Hepatocyte (in vitro differentiated cells): ENCODE results near the gene UBTD2. TPM values are rescaled to one million over a fixed set of nuclear protein-coding genes. Genes with fewer than 3 reads are reported as not detected.
A peak's percentile ranks its signal among the peaks of the same experiment; 100 is the strongest.
"Not testable (repeated sequence)": the region's sequence is repeated elsewhere in the genome, so short reads cannot be mapped to it uniquely, and the experiment has no call there.

Experiments used
- DNase-seq: peaks from one replicate; pipeline ENCODE4 v3.0.0-alpha.2; 2016; ENCODE audit warnings: low spot score
- H2AFZ ChIP-seq: fragments of 200-600 bp; sonication (generic); 2 replicates; pipeline ENCODE4 v1.6.0; 2016; ENCODE audit warnings: antibody characterized with exemption, mild to moderate bottlenecking
- H3K27ac ChIP-seq: fragments of 200-600 bp; sonication (generic); 2 replicates; pipeline ENCODE4 v1.5.1; 2016; ENCODE audit warnings: mild to moderate bottlenecking
- H3K27me3 ChIP-seq: fragments of 200-600 bp; sonication (generic); 2 replicates; pipeline ENCODE4 v1.6.1; 2016
- H3K36me3 ChIP-seq: fragments of 200-600 bp; sonication (generic); replicated peaks from 2 replicates; pipeline ENCODE4 v1.5.1; 2016; ENCODE audit warnings: low read depth; ENCODE audit not compliant: insufficient read depth
- H3K4me1 ChIP-seq: fragments of 200-600 bp; sonication (generic); 2 replicates; pipeline ENCODE4 v1.5.1; 2016; ENCODE audit warnings: mild to moderate bottlenecking, moderate library complexity; ENCODE audit not compliant: insufficient read depth
- H3K4me2 ChIP-seq: fragments of 200-600 bp; sonication (generic); 2 replicates; pipeline ENCODE4 v1.6.0; 2016
- H3K4me3 ChIP-seq: fragments of 200-600 bp; sonication (generic); 2 replicates; pipeline ENCODE4 v1.5.1; 2016; ENCODE audit warnings: mild to moderate bottlenecking
- H3K79me2 ChIP-seq: fragments of 200-600 bp; sonication (generic); 2 replicates; pipeline ENCODE4 v1.6.0; 2017; ENCODE audit warnings: mild to moderate bottlenecking
- H3K9me2 ChIP-seq: fragments of 200-600 bp; sonication (generic); replicated peaks from 2 replicates; pipeline ENCODE4 v1.6.0; 2017; ENCODE audit warnings: mild to moderate bottlenecking; ENCODE audit not compliant: insufficient read depth
- H3K9me3 ChIP-seq: fragments of 200-600 bp; sonication (generic); 2 replicates; pipeline ENCODE4 v1.5.1; 2016; ENCODE audit warnings: low read depth, mild to moderate bottlenecking
- H4K20me1 ChIP-seq: fragments of 200-600 bp; sonication (generic); 2 replicates; pipeline ENCODE4 v1.6.0; 2016; ENCODE audit warnings: mild to moderate bottlenecking; ENCODE audit not compliant: insufficient read depth, poor library complexity, severe bottlenecking
- CTCF ChIP-seq: fragments of 200-600 bp; sonication (generic); IDR thresholded peaks from 2 replicates; pipeline ENCODE4 v1.5.1; 2016; ENCODE audit warnings: antibody characterized with exemption, mild to moderate bottlenecking; ENCODE audit not compliant: poor library complexity
- EZH2 ChIP-seq: fragments of 200-600 bp; sonication (generic); IDR thresholded peaks from 2 replicates; pipeline ENCODE4 v1.6.1; 2016; ENCODE audit warnings: antibody characterized with exemption, mild to moderate bottlenecking, borderline replicate concordance
- EZH2phosphoT487 ChIP-seq: fragments of 200-600 bp; sonication (generic); IDR thresholded peaks from one replicate; pipeline ENCODE4 v1.6.1; 2018; ENCODE audit warnings: antibody characterized with exemption, mild to moderate bottlenecking, low read depth, moderate library complexity; ENCODE audit not compliant: unreplicated experiment, severe bottlenecking
- WGBS: methylation state at CpG from one replicate; pipeline ENCODE4 v1.1.6; 2016; ENCODE audit warnings: low lambda C conversion rate; ENCODE audit errors: missing lambda C conversion rate; 5-methylcytosine and 5-hydroxymethylcytosine counted together
- polyA plus RNA-seq: library from polyadenylated mRNA; unstranded; fragments of >200 nt; fragmentation: Nextera tagmentation; extraction: Ambion mirVana; gene quantifications from 2 replicates; pipeline ENCODE4 v1.2.1, GENCODE V29; 2016
- total RNA-seq: library from RNA; depleted of rRNA; stranded (reverse); fragments of >200 nt; gene quantifications from 2 replicates; pipeline ENCODE4 v1.2.3, GENCODE V29; 2014

The UBTD2 gene
- total RNA-seq (45.4 and 51.7 TPM in 2 replicates), polyA plus RNA-seq (21.6 and 27.4 TPM in 2 replicates)

GRCh38 chr5:172283020-172283861, at the start of gene UBTD2:
TSS of gene UBTD2 (minus strand) at chr5:172283764. CDS start at chr5:172283665, 99 bp downstream.
- Histone ChIP-seq H3K27ac (peak within 1 kb of the TSS; percentile 100), H3K79me2 (peaks cover 51% of the 10 kb centered on the region), H2AFZ (peak within 1 kb of the TSS; percentile 98), H3K9me3 (no peaks in the 10 kb centered on the region), H3K9me2 (no peaks in the 10 kb centered on the region), H3K4me2 (peak within 1 kb of the TSS; percentile 84), H3K36me3 (no peaks in the 10 kb centered on the region), H4K20me1 (peaks cover 40% of the 10 kb centered on the region), H3K4me3 (peak within 1 kb of the TSS; percentile 99), H3K4me1 (peaks cover 18% of the 10 kb centered on the region), H3K27me3 (no peaks in the 10 kb centered on the region)
- TF ChIP-seq EZH2 (no peak), CTCF (peak; percentile 52)
- WGBS, result under 1% methylated on average over 27 of the region's 87 CpGs
- peak; percentile 92 for DNase-seq

- H2AFZ ChIP-seq, H3K79me2 ChIP-seq, H3K4me2 ChIP-seq, H4K20me1 ChIP-seq, H3K9me3 ChIP-seq, H3K4me3 ChIP-seq, H3K9me2 ChIP-seq, H3K36me3 ChIP-seq, H3K4me1 ChIP-seq, H3K27ac ChIP-seq, DNase-seq, H3K27me3 ChIP-seq: not testable (repeated sequence)
- WGBS, result 90% methylated on average over 13 of the region's 13 CpGs
Observed at GRCh38 chr5:172326901-172327300, 43.3 kb upstream of the UBTD2 start.

- H3K79me2 ChIP-seq, result no peaks in the 10 kb centered on the region
- no peaks in the 10 kb centered on the region for H3K27me3 ChIP-seq
- DNase-seq, result no peak
- H3K9me2 ChIP-seq, result no peaks in the 10 kb centered on the region
- H3K36me3 ChIP-seq, result no peaks in the 10 kb centered on the region
- no peaks in the 10 kb centered on the region for H4K20me1 ChIP-seq
- H3K9me3 ChIP-seq, result no peaks in the 10 kb centered on the region
- H3K4me1 ChIP-seq, result no peaks in the 10 kb centered on the region
- WGBS, result 85% methylated on average over 9 of the region's 9 CpGs
- no peak for TF ChIP-seq CTCF
- TF ChIP-seq EZH2, result no peak
- no peak for TF ChIP-seq EZH2phosphoT487
- H3K27ac ChIP-seq, result no peak overlapping the region
- H2AFZ ChIP-seq, result no peak overlapping the region
- no peak overlapping the region for H3K4me2 ChIP-seq
- H3K4me3 ChIP-seq, result no peak overlapping the region
Observed at GRCh38 chr5:172325452-172325851, 41.9 kb upstream of the UBTD2 start.

- TF ChIP-seq EZH2phosphoT487, result no peak
- TF ChIP-seq EZH2, result no peak
- TF ChIP-seq CTCF, result no peak
- Histone ChIP-seq H3K36me3 (no peaks in the 10 kb centered on the region), H3K27ac (no peak overlapping the region), H3K27me3 (no peaks in the 10 kb centered on the region), H3K79me2 (no peaks in the 10 kb centered on the region), H3K4me2 (no peak overlapping the region), H3K4me3 (no peak overlapping the region), H3K9me3 (no peaks in the 10 kb centered on the region), H2AFZ (no peak overlapping the region), H3K9me2 (no peaks in the 10 kb centered on the region), H3K4me1 (no peaks in the 10 kb centered on the region), H4K20me1 (no peaks in the 10 kb centered on the region)
- WGBS, result 79% methylated on average over 9 of the region's 9 CpGs
- DNase-seq, result no peak
Observed at GRCh38 chr5:172322028-172322965, 38.7 kb upstream of the UBTD2 start.
